ENCODE measurements around the gene ROPN1B.
"Not testable (repeated sequence)": the region's sequence is repeated elsewhere in the genome, so short reads cannot be mapped to it uniquely, and the experiment has no call there.

- TF ChIP-seq CTCF (IDR thresholded peaks at IDR 0.05); SMAD4 (CRISPR knock-in tag; IDR thresholded peaks at IDR 0.05); JUN (CRISPR knock-in tag; IDR thresholded peaks at IDR 0.05): not testable (repeated sequence)
These were observed 16.0 kb downstream of the ROPN1B start for GRCh38 chr3:125984951-125985350.
